HG03469 (cell line): ENCODE measurements around the gene ZNF280B.
"Not testable (repeated sequence)": the region's sequence is repeated elsewhere in the genome, so short reads cannot be mapped to it uniquely, and the experiment has no call there.

Experiments
- ATAC-seq: cut with Tn5 transposase; IDR thresholded peaks from one replicate; pipeline ENCODE4 v1.9.1; 2021; ENCODE audit warnings: mild to moderate bottlenecking, moderate library complexity, moderate number of reproducible peaks; ENCODE audit not compliant: unreplicated experiment

Gene ZNF280B

DNA sequence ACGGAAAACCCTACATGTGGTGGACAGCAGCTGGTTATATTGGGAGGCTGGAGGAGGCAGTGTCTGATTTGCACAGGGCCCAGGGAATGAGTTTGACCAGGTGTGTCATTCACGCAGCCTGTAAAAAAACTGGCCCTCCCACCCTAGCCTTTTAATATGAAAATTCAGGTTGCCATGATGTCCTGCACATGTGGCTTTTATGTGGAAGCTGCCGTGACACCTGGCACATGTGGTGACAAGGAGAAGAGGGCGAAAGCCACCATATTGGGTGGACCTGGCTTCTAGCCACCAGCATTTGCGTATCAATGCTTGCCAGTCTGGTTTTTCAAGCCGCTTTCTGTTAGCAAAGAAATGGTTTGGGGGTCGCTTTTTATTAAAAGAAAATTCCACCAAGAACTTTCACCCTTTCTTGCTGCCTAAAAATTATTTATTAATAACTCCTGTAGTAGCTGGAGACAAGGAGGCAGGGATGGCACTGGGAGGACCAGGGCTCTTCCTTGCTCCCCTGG, 43.4 kb downstream of the ZNF280B start:
- ATAC-seq = no peak

- ATAC-seq = no peak
Measured at GRCh38 chr22:22464541-22465054, 43.9 kb downstream of the ZNF280B start.

DNA sequence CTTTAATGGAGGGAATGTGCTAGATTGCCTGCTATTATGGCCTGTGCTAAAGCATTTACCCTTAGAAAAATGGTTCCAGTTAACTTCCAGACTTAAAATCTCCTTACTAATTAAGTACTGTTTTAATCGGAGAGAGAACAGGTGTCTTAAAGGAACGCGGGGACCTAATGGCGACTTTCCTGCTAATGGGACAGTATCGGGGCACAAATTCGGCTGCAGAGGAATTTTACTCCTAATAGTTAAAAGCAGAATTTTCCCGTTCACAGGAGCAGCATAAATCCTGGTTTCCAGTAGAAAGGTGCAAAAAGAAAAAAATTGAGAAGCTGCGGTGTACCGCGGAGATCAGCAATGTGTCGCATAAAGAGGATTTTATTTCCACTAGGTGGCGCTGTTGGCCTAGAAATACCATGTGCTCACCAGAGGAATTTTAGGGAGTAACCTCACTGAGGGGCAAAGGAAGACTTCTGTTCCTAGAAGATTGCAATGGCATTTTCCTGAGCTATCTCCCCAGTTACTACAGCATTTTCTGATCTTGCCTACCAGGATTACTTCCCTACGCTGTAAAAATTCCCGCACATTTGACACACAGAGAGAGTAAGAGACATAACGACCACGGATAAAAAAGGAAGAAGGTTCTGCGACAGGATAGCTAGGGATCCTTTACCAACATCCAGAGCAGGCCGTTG, 44.5 kb downstream of the ZNF280B start:
- no peak for ATAC-seq

GRCh38 chr22:22462813-22463567, 45.6 kb downstream of the ZNF280B start:
- ATAC-seq = no peak

GRCh38 chr22:22461583-22461982, 47.0 kb downstream of the ZNF280B start:
- no peak for ATAC-seq

DNA sequence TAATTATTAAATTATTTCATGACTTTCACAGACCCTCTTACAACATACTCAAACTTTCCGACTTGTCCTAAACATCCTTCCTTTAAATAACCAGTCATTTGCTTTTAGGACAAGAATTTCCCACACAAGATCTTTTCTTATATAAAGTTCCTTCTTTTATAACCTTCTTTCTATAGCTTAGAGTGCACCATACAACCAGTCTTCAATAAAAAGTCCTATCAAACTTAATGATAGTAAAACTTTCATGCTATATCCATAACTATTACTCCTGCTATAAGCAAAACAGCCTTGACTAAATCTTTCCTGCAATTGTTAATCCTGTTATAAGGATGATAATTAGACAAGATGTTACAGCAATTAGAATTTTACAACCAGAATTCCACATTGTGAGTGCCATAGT, 47.4 kb downstream of the ZNF280B start:
- no peak for ATAC-seq

GRCh38 chr22:22460635-22461034, 47.9 kb downstream of the ZNF280B start:
- no peak for ATAC-seq

DNA sequence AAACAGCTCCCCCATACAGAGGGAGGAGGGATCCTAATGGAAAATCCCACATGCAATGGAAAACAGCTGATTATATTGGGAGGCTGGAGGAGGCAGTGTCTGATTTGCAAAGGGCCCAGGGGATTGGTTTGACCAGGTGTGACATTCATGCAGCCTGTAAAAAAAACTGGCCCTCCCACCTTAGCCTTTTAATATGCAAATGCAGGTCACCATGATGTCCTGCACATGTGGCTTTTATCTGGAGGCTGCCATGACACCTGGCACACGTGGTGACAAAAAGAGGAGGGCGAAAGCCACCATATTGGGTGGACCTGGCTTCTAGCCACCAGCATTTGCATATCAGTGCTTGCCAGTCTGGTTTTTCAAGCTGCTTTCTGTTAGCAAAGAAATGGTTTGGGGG, 48.5 kb downstream of the ZNF280B start:
- no peak for ATAC-seq

DNA sequence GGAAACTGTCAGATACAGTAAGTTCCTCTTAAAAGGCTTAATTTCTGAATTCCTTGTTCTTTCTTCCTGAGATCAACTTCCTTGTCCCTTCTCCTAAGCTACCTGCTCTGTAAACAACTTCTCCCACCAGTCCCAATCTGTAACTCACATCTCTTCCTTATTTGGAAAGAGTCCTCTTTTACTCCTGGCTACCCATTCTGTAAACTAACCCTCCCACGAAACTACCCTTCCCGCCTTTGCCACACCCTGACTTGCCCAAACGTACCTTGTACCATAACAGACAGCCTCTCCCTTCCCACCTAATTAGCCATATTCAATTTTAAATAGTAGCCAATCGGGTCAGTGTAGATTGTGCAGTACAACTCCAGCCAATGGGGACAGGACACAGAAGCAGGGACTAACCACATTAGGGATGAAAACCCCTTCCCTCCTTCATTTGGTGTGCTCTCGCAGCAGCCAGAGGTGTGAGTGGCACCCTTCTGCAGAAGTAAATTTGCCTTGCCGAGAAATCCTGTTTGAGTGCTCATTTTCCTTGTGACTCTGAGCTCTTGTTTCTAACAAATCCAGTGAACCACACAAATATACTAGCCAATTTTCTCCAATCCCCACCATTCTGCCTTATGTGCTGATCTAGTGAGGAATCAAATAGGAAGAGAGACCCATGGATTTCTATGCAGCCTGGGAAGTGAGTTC, 49.5 kb downstream of the ZNF280B start:
- no peak for ATAC-seq

- no peak for ATAC-seq
Measured at GRCh38 chr22:22458387-22458786, 50.2 kb downstream of the ZNF280B start.

DNA sequence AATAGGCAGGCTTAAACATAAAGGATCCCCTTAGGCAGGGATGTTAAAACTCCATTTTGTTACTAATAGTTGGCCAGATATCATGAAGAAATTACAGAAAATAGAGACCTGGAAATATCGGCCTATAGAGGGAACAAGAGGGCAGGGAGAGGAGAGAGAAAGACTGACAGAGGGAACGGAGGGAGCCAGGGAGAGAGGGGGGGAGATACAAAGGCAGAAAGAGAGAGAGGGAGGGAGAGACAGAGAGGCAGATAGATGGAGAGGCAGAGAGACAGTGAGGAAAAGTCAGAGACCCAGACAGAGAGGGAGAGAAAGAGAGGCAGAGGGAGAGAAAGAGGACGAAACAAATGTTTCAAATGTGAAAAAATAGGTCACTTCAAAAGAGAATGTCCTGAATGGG, 53.5 kb downstream of the ZNF280B start:
- no peak for ATAC-seq

DNA sequence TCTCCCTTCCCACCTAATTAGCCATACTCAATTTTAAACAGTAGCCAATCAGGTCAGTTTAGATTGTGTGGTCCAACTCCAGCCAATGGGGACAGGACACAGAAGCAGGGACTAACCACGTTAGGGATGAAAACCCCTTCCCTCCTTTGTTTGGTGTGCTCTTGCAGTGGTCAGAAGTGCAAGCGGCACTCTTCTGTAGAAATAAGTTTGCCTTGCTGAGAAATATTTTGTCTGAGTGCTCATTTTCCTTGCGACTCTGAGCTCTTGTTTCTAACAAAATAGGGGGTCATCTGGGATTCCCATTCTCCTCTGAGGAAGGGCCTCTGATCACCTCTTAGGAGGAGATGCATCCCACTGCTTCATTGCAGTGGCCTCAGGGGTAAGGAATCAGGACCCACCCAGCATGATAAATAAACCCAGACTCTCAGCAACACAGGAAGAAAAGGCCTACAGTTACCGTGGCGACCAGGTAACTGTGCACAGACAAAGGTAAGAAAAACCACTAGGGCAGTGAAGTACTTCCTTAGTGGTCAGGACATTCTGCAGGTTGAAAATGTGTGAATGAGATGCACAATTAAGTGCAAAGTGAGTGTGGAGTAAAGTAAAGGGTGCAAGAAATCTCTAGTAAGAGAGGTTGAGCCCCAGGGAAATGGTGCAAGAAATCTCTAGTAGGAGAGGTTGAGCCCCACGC, 55.4 kb downstream of the ZNF280B start:
- ATAC-seq = no peak

GRCh38 chr22:22452211-22452610, 56.3 kb downstream of the ZNF280B start:
- no peak for ATAC-seq

- ATAC-seq = peak; percentile 69
Measured at GRCh38 chr22:22450343-22450839, 58.2 kb downstream of the ZNF280B start.

GRCh38 chr22:22449819-22450218, 58.7 kb downstream of the ZNF280B start:
- no peak for ATAC-seq

GRCh38 chr22:22446517-22446916, 62.0 kb downstream of the ZNF280B start:
- no peak for ATAC-seq

- not testable (repeated sequence) for ATAC-seq
Measured at GRCh38 chr22:22444007-22444589, 64.4 kb downstream of the ZNF280B start.

- no peak for ATAC-seq
Measured at GRCh38 chr22:22442928-22443709, 65.4 kb downstream of the ZNF280B start.

DNA sequence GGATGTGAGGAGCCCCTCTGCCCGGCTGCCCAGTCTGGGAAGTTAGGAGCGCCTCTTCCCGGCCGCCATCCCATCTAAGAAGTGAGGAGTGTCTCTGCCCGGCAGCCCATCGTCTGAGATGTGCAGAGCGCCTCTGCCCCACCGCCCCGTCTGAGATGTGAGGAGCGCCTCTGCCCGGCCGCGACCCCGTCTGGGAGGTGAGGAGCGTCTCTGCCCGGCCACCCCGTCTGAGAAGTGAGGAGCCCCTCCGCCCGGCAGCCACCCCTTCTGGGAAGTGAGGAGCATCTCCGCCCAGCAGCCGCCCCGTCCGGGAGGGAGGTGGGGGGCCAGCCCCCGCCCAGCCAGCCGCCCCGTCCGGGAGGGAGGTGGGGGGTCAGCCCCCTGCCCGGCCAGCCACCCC, 66.9 kb downstream of the ZNF280B start:
- not testable (repeated sequence) for ATAC-seq
